Occipital lobe (tissue), 2 donors: Measurements from ENCODE around the gene ARMC8. TPM values are rescaled to one million over a fixed set of nuclear protein-coding genes. Genes with fewer than 3 reads are reported as not detected.

Source experiments
- DNase-seq: peaks from one replicate; lab custom pipeline; 2025; lab: John Stamatoyannopoulos, UW
- total RNA-seq: library from RNA; depleted of rRNA; stranded (reverse); fragments of >200 nt; gene quantifications from one replicate; pipeline ENCODE4 v1.2.3, GENCODE V29; 2014

The ARMC8 gene
- total RNA-seq, 1 donor from 2014 or later: 85.6 TPM

- DNase-seq: no peak
Observed at GRCh38 chr3:138199851-138200250, 12.8 kb downstream of the ARMC8 start.

GRCh38 chr3:138200424-138200823 is 13.3 kb downstream of the ARMC8 start:
- DNase-seq: no peak

DNA sequence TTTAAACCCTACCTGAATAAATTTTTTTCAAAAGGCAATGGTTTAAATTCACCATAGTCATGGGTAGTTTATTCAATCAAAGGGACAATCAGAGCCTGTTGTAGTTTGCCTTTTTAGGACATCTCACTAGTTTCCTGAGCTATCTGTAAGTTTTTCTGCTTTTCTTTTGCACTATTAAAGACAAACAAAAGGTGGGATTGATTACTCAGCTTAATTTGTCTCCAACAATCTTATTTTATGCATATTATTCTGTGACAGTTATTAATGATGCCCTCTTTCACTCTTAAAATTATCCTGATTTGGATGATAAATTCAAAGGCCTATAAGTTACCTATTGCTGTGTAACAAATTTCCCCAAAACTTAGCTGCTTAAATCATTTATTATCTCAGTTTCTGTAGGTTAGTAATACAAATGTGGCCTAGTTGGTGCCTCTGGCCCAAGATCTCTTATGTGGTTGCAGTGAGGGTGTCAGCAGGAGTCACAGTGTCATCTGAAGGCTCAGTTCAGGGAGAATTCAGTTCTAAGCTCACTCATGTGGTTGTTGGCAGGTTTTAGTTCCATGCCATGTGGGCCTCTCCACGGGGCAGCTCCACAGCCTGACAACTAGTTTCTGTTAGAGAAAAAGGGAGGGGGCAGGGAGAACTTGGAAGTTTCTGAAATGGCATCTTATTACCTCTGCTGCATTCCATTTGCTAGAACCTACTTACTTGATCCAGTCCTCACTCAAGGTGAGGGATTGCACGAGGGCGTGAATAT is 16.0 kb downstream of the ARMC8 start:
- DNase-seq: no peak

- DNase-seq: no peak
Observed at GRCh38 chr3:138203938-138204337, 16.8 kb downstream of the ARMC8 start.

- DNase-seq: no peak
Observed at GRCh38 chr3:138205527-138205926, 18.4 kb downstream of the ARMC8 start.

DNA sequence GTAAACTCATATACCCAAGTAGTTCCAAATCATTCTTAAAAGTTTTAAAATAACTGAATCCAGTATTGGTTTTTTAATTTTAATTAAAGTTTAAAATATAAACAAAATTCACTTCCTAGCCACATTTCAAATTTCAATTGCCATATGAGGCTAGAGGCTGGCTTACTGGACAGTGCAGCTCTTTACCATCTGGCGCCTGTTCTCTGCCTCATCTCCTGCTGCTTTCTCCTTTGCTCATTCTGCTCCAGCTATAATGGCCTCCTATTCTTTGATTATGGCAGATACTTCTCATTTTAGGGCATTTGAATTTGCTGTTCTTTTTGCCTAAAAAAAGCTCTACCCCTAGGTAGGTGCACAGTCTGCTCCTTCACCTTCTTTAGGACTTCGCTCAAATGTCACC is 19.1 kb downstream of the ARMC8 start:
- no peak for DNase-seq

- no peak for DNase-seq
Observed at GRCh38 chr3:138210528-138210927, 23.4 kb downstream of the ARMC8 start.

DNA sequence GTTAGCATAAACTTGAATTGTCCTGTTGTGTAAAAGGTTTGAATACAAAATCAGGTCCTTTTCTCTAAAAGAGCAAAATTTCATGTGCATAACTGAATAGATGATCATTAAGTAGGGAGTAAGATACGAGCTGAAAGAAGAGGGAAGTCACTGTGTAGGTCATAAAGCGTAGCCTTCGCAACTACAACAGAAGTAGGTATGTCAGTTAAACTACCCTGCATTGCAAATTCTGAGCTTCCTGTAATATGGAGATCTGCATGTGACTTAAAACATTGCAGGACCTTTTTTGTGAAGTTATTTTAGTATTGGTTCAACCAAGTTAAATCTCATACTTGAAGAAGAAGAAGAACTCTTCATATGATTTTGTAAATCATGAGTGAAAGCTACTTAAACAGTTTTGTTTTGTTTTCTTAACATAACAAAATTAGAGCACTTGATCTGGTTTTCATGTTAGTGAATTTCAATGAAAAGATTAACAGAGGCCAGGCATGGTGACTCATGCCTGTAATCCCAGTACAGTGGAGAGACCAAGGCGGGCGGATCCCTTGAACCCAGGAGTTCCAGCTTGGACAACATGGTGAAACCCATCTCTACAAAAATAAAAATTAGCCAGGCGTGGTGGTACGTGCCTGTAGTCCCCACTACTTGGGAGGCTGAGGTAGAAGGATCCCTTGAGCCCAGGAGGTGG is 26.4 kb downstream of the ARMC8 start:
- DNase-seq: no peak

- no peak for DNase-seq
Observed at GRCh38 chr3:138219255-138219654, 32.2 kb downstream of the ARMC8 start.

DNA sequence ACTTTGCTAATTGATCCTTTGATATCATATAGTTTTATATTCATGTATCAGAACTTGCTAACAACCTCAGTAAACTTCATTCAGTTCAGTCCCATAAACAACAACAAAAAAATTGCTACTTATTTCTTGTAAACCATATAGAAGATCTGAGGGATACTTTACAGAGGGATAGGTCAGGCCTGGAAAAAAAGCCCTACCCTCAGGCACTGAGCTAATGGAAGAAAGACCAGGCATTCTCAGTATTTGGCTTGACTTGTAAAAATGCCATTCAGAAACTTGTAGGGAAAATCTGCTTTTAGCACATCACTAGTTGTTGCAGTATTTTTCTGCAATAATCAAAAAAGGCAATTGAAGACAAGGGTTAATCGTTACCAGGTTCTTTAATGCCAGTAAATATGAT is 33.1 kb downstream of the ARMC8 start:
- DNase-seq: no peak

GRCh38 chr3:138220788-138221187 is 33.7 kb downstream of the ARMC8 start:
- DNase-seq: no peak

DNA sequence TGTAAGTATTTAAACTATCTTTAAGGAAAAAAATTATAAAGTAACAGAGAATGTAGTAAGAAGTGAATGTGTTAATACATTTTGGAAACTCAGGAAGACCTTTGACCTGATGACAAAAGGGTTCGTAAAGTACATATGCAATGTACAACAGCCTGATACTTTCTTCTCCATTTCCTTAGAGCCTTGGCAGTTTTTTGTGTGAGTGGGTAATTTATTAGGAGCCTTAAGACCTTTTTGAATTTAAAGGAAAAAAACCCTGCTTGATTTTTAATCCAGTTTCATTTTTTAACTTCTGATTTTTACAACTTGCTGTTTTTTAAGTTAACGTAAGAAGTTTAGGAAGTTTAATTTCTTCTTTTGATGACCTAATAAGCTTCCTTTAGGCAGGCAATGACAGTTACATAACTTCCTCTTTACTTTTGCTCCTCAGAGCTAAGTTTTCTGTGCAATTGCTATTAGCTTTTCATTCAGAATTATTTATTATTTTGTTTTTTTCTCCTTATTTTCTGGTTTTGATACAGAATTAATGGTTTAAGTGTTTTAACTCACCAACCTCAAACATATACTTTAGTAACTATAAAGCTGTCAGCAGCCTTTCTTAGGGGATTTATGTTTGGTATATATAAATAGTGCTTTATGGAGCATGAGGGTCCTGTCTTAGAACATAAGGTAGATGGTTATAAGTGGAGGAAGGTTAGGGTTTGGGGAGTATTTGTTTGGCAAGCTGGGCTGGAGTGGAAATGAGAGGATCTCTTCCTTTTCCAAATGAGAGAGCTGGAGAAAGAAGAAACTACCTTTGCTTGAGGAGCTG is 35.2 kb downstream of the ARMC8 start:
- no peak for DNase-seq

- DNase-seq: no peak
Observed at GRCh38 chr3:138222942-138223287, 35.8 kb downstream of the ARMC8 start.

DNA sequence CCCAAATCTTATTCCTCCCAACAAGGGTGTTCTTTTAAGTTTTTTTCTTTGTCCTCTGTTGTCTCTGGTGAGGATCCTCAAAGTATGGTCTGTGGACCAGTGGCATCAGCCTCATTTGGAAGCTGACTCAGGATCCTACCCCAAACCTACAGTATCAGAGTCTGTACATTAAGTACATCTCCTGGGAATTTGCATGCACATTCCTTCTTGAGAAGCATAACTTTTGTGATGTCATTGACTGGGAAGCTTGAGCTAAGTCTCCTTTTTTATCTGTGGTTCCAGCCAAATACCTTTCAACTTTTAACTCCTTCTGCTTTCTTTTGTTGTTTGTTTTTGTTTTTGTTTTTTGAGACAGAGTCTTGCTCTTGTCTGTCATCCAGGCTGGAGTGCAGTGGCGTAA is 40.5 kb downstream of the ARMC8 start:
- no peak for DNase-seq

DNA sequence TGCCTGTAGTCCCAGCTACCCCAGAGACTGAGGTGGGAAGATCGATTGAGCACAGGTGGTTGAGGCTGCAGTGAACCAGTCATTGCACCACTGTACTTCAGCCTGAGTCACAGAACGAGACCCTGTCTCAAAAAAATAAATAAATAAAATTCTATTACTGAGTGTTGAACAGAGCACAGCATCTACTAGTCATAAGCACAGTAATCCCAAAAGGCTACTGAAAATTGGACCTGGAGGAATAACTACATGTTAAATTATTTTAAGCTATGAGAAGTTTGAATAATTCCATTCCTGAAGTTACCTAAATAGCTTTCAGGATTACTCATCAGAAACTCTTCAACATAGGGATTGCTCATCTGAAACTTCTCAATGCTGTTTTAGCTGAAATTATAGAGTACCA is 43.4 kb downstream of the ARMC8 start:
- DNase-seq: no peak

DNA sequence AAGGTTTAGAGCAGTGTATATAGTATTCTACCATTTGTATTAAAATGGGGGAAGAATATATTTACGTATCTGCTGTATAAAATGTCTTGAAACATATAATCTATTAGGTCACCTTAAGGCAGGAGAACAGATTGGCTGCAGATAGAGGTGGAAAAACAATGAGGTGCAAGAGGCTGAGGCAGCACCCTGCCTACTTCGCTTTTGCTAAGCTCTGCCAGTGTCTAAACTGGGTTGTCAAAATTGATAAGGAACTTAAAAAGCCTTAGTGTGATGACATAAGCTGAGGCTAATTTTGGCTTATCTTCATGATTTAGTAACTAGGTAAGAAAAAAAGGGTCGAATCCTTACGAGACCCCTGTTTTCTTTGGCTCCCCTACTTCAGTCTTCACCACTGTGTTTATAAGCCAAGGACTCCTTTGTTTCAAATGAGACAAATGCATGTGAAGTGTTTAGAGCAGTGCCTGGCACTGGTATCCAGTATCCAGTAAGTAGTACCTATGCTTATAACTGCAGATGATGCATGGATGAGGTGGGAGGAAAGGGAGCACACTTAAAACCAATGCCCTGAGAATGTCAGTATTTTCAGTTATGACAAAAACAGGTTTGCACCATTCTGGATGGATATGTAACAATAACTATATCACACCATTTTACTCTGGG is 45.7 kb downstream of the ARMC8 start:
- no peak for DNase-seq

DNA sequence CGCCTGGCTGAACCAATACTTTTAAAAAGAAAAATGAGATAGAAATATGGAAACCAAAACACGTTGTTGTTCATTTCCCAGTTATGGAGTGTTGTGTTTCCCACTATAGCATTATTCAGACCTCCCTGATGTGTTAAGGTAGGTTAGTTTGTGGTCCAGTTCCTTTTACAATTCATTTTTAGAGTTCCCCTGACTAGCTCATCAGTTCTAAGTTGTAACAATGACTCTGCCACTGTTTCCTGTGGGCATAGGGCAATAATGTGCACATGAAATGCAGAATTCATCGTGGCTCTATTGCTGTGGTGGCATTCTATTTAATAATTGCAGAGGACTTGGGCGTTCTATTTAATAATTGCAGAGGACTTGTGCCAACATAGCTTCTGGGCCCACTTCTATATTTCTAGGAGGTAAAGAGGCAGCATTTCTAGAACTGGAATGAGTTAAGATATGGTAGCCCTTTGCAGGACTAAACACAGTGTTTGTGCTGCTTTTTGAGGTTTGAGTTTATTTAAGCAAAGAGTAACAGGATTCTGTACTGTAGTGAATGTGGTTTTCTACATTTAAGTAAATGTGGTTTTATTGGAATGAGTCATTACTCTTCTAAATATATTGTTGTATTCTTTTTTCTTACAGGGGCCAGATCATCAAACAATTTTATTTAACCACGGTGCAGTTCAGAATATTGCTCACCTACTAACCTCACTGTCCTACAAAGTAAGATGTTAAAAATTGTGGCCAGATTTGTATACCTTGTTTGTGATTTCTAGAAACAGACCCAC is 47.5 kb downstream of the ARMC8 start:
- DNase-seq: no peak

DNA sequence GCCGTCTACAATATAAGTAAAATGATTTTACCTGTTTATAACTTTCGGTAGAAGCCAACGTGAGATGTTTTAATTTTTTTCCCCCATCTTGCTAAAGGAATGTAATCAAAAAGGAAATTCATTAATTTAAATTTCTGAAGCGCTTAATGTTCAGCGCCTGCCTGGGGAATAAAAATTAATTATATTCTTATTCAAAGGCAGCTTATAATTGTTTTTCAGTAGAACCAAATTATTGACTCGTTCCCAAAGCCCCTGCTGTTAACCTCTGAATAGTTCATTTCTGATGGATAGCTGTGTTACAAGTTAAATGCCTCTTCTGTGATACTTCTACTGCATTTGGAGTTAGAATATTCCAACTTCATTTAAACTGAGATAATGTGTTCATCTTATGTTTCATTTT is 51.6 kb downstream of the ARMC8 start:
- DNase-seq: no peak

- no peak for DNase-seq
Observed at GRCh38 chr3:138241061-138241460, 54.0 kb downstream of the ARMC8 start.

- DNase-seq: no peak
Observed at GRCh38 chr3:138241676-138242075, 54.6 kb downstream of the ARMC8 start.

DNA sequence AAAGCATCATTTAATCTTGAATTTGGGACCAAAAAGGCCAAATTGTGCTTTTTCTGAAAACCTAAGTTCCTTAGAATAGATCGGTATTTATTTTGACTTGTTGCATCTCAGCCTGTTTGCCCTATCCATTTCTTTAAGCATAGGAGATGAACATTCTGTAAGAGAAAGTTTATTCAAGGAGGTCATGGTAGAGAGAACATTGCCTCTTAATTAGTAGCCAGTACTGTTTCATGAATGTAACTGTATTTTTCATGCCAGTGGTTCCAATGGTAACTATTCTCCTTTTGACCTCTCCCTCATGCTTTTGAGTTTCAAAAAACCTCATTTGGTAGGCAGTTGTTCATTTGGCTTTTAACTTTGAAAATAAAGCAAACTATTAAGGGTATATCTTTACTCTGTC is 55.4 kb downstream of the ARMC8 start:
- no peak for DNase-seq
